GM18499 (cell line): ENCODE measurements around the gene GTPBP4.
"Not testable (repeated sequence)": the region's sequence is repeated elsewhere in the genome, so short reads cannot be mapped to it uniquely, and the experiment has no call there.

ENCODE experiments used
- ATAC-seq: cut with Tn5 transposase; IDR thresholded peaks from one replicate; pipeline ENCODE4 v1.9.1; 2021; ENCODE audit warnings: moderate number of reproducible peaks; ENCODE audit not compliant: insufficient read depth, unreplicated experiment

GTPBP4 gene

GRCh38 chr10:987620-987869 is 689 bp upstream of the GTPBP4 start:
- ATAC-seq, result no peak

GRCh38 chr10:988667-989545 is 672 bp downstream of the GTPBP4 start:
- ATAC-seq, result peak; percentile 1

GRCh38 chr10:990808-991207 is 2.6 kb downstream of the GTPBP4 start:
- ATAC-seq, result no peak

- ATAC-seq, result no peak
Measured at GRCh38 chr10:992467-992866, 4.2 kb downstream of the GTPBP4 start.

- no peak for ATAC-seq
Measured at GRCh38 chr10:992871-993270, 4.6 kb downstream of the GTPBP4 start.

GRCh38 chr10:994836-995558 is 6.8 kb downstream of the GTPBP4 start:
- ATAC-seq, result no peak

GRCh38 chr10:995559-995926 is 7.3 kb downstream of the GTPBP4 start:
- ATAC-seq, result no peak

- no peak for ATAC-seq
Measured at GRCh38 chr10:996031-996430, 7.8 kb downstream of the GTPBP4 start.

GRCh38 chr10:997266-998022 is 9.2 kb downstream of the GTPBP4 start:
- no peak for ATAC-seq

- ATAC-seq, result no peak
Measured at GRCh38 chr10:1002425-1003006, 14.3 kb downstream of the GTPBP4 start.

GRCh38 chr10:1003884-1004670 is 15.8 kb downstream of the GTPBP4 start:
- ATAC-seq, result no peak

- no peak for ATAC-seq
Measured at GRCh38 chr10:1006573-1006972, 18.3 kb downstream of the GTPBP4 start.

- no peak for ATAC-seq
Measured at GRCh38 chr10:1007583-1007982, 19.3 kb downstream of the GTPBP4 start.

GRCh38 chr10:1009071-1009494 is 20.8 kb downstream of the GTPBP4 start:
- no peak for ATAC-seq

- ATAC-seq, result not testable (repeated sequence)
Measured at GRCh38 chr10:1009947-1010346, 21.7 kb downstream of the GTPBP4 start.

- no peak for ATAC-seq
Measured at GRCh38 chr10:1010703-1011102, 22.5 kb downstream of the GTPBP4 start.

GRCh38 chr10:1011696-1012095 is 23.5 kb downstream of the GTPBP4 start:
- no peak for ATAC-seq

GRCh38 chr10:1015688-1016087 is 27.5 kb downstream of the GTPBP4 start:
- ATAC-seq, result no peak

- ATAC-seq, result no peak
Measured at GRCh38 chr10:1019362-1019761, 31.1 kb downstream of the GTPBP4 start.

- ATAC-seq, result no peak
Measured at GRCh38 chr10:1020460-1020859, 32.2 kb downstream of the GTPBP4 start.
